ENCODE data around the gene EXPH5.
"Not testable (repeated sequence)": the region's sequence is repeated elsewhere in the genome, so short reads cannot be mapped to it uniquely, and the experiment has no call there.

EXPH5 gene

GRCh38 chr11:108606070-108606469 is 12.5 kb upstream of the EXPH5 start:
- Histone ChIP-seq H3K4me1 (ENCODE audit: control insufficient read depth, insufficient read depth, low read length) (no peaks in the 10 kb centered on the region), H3K4me3 (ENCODE audit: low read length) (no peak overlapping the region), H3K9me3 (ENCODE audit: control insufficient read depth, insufficient read depth, low read length) (no peaks in the 10 kb centered on the region), H3K27ac (ENCODE audit: low read length) (no peak overlapping the region), H3K36me3 (ENCODE audit: control insufficient read depth, insufficient read depth, low read length) (no peaks in the 10 kb centered on the region), H3K27me3 (ENCODE audit: control insufficient read depth, insufficient read depth, low read length) (no peaks in the 10 kb centered on the region)
- no peak for DNase-seq (ENCODE audit: low read depth, low spot score)
- no CpG with 5 or more reads among the region's 5 CpGs for WGBS (ENCODE audit: insufficient coverage, insufficient read length)

- not testable (repeated sequence) for H3K36me3 ChIP-seq (ENCODE audit: control insufficient read depth, insufficient read depth, low read length); H3K4me3 ChIP-seq (ENCODE audit: low read length); DNase-seq (ENCODE audit: low read depth, low spot score); H3K9me3 ChIP-seq (ENCODE audit: control insufficient read depth, insufficient read depth, low read length); H3K4me1 ChIP-seq (ENCODE audit: control insufficient read depth, insufficient read depth, low read length); H3K27me3 ChIP-seq (ENCODE audit: control insufficient read depth, insufficient read depth, low read length); H3K27ac ChIP-seq (ENCODE audit: low read length)
- WGBS (ENCODE audit: insufficient coverage, insufficient read length): no CpG with 5 or more reads among the region's 5 CpGs
These were observed 9.2 kb upstream of the EXPH5 start for GRCh38 chr11:108602818-108603217.

- no peaks in the 10 kb centered on the region for H3K27me3 ChIP-seq (ENCODE audit: control insufficient read depth, insufficient read depth, low read length)
- H3K9me3 ChIP-seq (ENCODE audit: control insufficient read depth, insufficient read depth, low read length): no peaks in the 10 kb centered on the region
- H3K27ac ChIP-seq (ENCODE audit: low read length): no peak overlapping the region
- H3K36me3 ChIP-seq (ENCODE audit: control insufficient read depth, insufficient read depth, low read length): no peaks in the 10 kb centered on the region
- no CpG with 5 or more reads among the region's 1 CpG for WGBS (ENCODE audit: insufficient coverage, insufficient read length)
- DNase-seq (ENCODE audit: low read depth, low spot score): no peak
- H3K4me1 ChIP-seq (ENCODE audit: control insufficient read depth, insufficient read depth, low read length): no peaks in the 10 kb centered on the region
- H3K4me3 ChIP-seq (ENCODE audit: low read length): no peak overlapping the region
These were observed 7.6 kb upstream of the EXPH5 start for GRCh38 chr11:108601150-108601549.

GRCh38 chr11:108599978-108600377 is 6.4 kb upstream of the EXPH5 start:
- Histone ChIP-seq H3K9me3 (ENCODE audit: control insufficient read depth, insufficient read depth, low read length) (no peaks in the 10 kb centered on the region), H3K27me3 (ENCODE audit: control insufficient read depth, insufficient read depth, low read length) (no peaks in the 10 kb centered on the region), H3K27ac (ENCODE audit: low read length) (no peak overlapping the region), H3K4me3 (ENCODE audit: low read length) (no peak overlapping the region), H3K36me3 (ENCODE audit: control insufficient read depth, insufficient read depth, low read length) (no peaks in the 10 kb centered on the region), H3K4me1 (ENCODE audit: control insufficient read depth, insufficient read depth, low read length) (no peaks in the 10 kb centered on the region)
- no CpG with 5 or more reads among the region's 2 CpGs for WGBS (ENCODE audit: insufficient coverage, insufficient read length)
- no peak for DNase-seq (ENCODE audit: low read depth, low spot score)

GRCh38 chr11:108597736-108598355 is 4.3 kb upstream of the EXPH5 start:
- H3K4me3 ChIP-seq (ENCODE audit: low read length): no peak overlapping the region
- no peaks in the 10 kb centered on the region for H3K36me3 ChIP-seq (ENCODE audit: control insufficient read depth, insufficient read depth, low read length)
- H3K27ac ChIP-seq (ENCODE audit: low read length): no peak overlapping the region
- H3K4me1 ChIP-seq (ENCODE audit: control insufficient read depth, insufficient read depth, low read length): peaks cover 1% of the 10 kb centered on the region; the same call in 1 of the 2 replicates
- no peaks in the 10 kb centered on the region for H3K9me3 ChIP-seq (ENCODE audit: control insufficient read depth, insufficient read depth, low read length)
- WGBS (ENCODE audit: insufficient coverage, insufficient read length): no CpG with 5 or more reads among the region's 5 CpGs
- no peaks in the 10 kb centered on the region for H3K27me3 ChIP-seq (ENCODE audit: control insufficient read depth, insufficient read depth, low read length)
- no peak for DNase-seq (ENCODE audit: low read depth, low spot score)

- H3K4me1 ChIP-seq (ENCODE audit: control insufficient read depth, insufficient read depth, low read length): peaks cover 3% of the 10 kb centered on the region; the same call in 1 of the 2 replicates
- peaks cover 2% of the 10 kb centered on the region; the same call in 1 of the 2 replicates for H3K27me3 ChIP-seq (ENCODE audit: control insufficient read depth, insufficient read depth, low read length)
- H3K27ac ChIP-seq (ENCODE audit: low read length): no peak overlapping the region
- no peaks in the 10 kb centered on the region for H3K36me3 ChIP-seq (ENCODE audit: control insufficient read depth, insufficient read depth, low read length)
- no peaks in the 10 kb centered on the region for H3K9me3 ChIP-seq (ENCODE audit: control insufficient read depth, insufficient read depth, low read length)
- H3K4me3 ChIP-seq (ENCODE audit: low read length): no peak overlapping the region
- WGBS (ENCODE audit: insufficient coverage, insufficient read length): no CpG with 5 or more reads among the region's 2 CpGs
- no peak for DNase-seq (ENCODE audit: low read depth, low spot score)
These were observed 3.1 kb upstream of the EXPH5 start for GRCh38 chr11:108596701-108597100.

- WGBS (ENCODE audit: insufficient coverage, insufficient read length): no CpG with 5 or more reads among the region's 5 CpGs
- H3K4me3 ChIP-seq (ENCODE audit: low read length): no peak overlapping the region; the same call in 1 of the 2 replicates
- DNase-seq (ENCODE audit: low read depth, low spot score): no peak
- H3K27me3 ChIP-seq (ENCODE audit: control insufficient read depth, insufficient read depth, low read length): peaks cover 2% of the 10 kb centered on the region; the same call in 1 of the 2 replicates
- no peaks in the 10 kb centered on the region for H3K9me3 ChIP-seq (ENCODE audit: control insufficient read depth, insufficient read depth, low read length)
- H3K27ac ChIP-seq (ENCODE audit: low read length): no peak overlapping the region
- H3K4me1 ChIP-seq (ENCODE audit: control insufficient read depth, insufficient read depth, low read length): peaks cover 3% of the 10 kb centered on the region; the same call in 1 of the 2 replicates
- H3K36me3 ChIP-seq (ENCODE audit: control insufficient read depth, insufficient read depth, low read length): no peaks in the 10 kb centered on the region
These were observed 411 bp upstream of the EXPH5 start for GRCh38 chr11:108593923-108594434.

- Histone ChIP-seq H3K36me3 (ENCODE audit: control insufficient read depth, insufficient read depth, low read length) (no peaks in the 10 kb centered on the region), H3K4me3 (ENCODE audit: low read length) (peak overlapping the region; percentile 39; the same call in 1 of the 2 replicates), H3K27me3 (ENCODE audit: control insufficient read depth, insufficient read depth, low read length) (peaks cover 2% of the 10 kb centered on the region; the same call in 1 of the 2 replicates), H3K27ac (ENCODE audit: low read length) (no peak overlapping the region), H3K9me3 (ENCODE audit: control insufficient read depth, insufficient read depth, low read length) (no peaks in the 10 kb centered on the region), H3K4me1 (ENCODE audit: control insufficient read depth, insufficient read depth, low read length) (peaks cover 3% of the 10 kb centered on the region; the same call in 1 of the 2 replicates)
- DNase-seq (ENCODE audit: low read depth, low spot score): no peak
- WGBS (ENCODE audit: insufficient coverage, insufficient read length): no CpG with 5 or more reads among the region's 43 CpGs
These were observed 866 bp downstream of the EXPH5 start for GRCh38 chr11:108592591-108593213.

- H3K4me3 ChIP-seq (ENCODE audit: low read length): no peak overlapping the region; the same call in 1 of the 2 replicates
- no CpG with 5 or more reads among the region's 4 CpGs for WGBS (ENCODE audit: insufficient coverage, insufficient read length)
- no peaks in the 10 kb centered on the region for H3K36me3 ChIP-seq (ENCODE audit: control insufficient read depth, insufficient read depth, low read length)
- no peak for DNase-seq (ENCODE audit: low read depth, low spot score)
- peaks cover 3% of the 10 kb centered on the region; the same call in 1 of the 2 replicates for H3K4me1 ChIP-seq (ENCODE audit: control insufficient read depth, insufficient read depth, low read length)
- peaks cover 2% of the 10 kb centered on the region; the same call in 1 of the 2 replicates for H3K27me3 ChIP-seq (ENCODE audit: control insufficient read depth, insufficient read depth, low read length)
- no peaks in the 10 kb centered on the region for H3K9me3 ChIP-seq (ENCODE audit: control insufficient read depth, insufficient read depth, low read length)
- no peak overlapping the region for H3K27ac ChIP-seq (ENCODE audit: low read length)
These were observed 1.7 kb downstream of the EXPH5 start for GRCh38 chr11:108591893-108592292.

GRCh38 chr11:108589136-108589535 is 4.4 kb downstream of the EXPH5 start:
- Histone ChIP-seq H3K27me3 (ENCODE audit: control insufficient read depth, insufficient read depth, low read length) (peaks cover 2% of the 10 kb centered on the region; the same call in 1 of the 2 replicates), H3K4me1 (ENCODE audit: control insufficient read depth, insufficient read depth, low read length) (peaks cover 6% of the 10 kb centered on the region; the same call in 1 of the 2 replicates), H3K4me3 (ENCODE audit: low read length) (no peak overlapping the region), H3K9me3 (ENCODE audit: control insufficient read depth, insufficient read depth, low read length) (no peaks in the 10 kb centered on the region), H3K36me3 (ENCODE audit: control insufficient read depth, insufficient read depth, low read length) (no peaks in the 10 kb centered on the region), H3K27ac (ENCODE audit: low read length) (no peak overlapping the region)
- no CpG with 5 or more reads among the region's 1 CpG for WGBS (ENCODE audit: insufficient coverage, insufficient read length)
- no peak for DNase-seq (ENCODE audit: low read depth, low spot score)
